Spleen (tissue), 11 donors: Measurements from ENCODE around the gene CLASRP. TPM values are rescaled to one million over a fixed set of nuclear protein-coding genes. Genes with fewer than 3 reads are reported as not detected.

Experiments
- DNase-seq: peaks from one replicate; pipeline ENCODE4 v3.0.0-alpha.2; 2020
- H3K27ac ChIP-seq, 8 donors: fragments of 200-600 bp; sonication (generic) in 7 of 8; 1 replicate in 4 of 8; 2 replicates in 4 of 8; pipeline versions ENCODE4 v1.5.0 to v1.8.0; 2016 to 2021; ENCODE audit warnings: inconsistent platforms in 4 of 8, mild to moderate bottlenecking in 4 of 8, moderate library complexity in 1 of 8
- H3K27me3 ChIP-seq, 7 donors: fragments of 200-600 bp; sonication (generic) in 6 of 7; replicated peaks in 1 of 7; 1 replicate in 4 of 7; 2 replicates in 3 of 7; pipeline versions ENCODE4 v1.5.0 to v1.8.0; 2016 to 2021; ENCODE audit warnings: inconsistent platforms in 3 of 7, mild to moderate bottlenecking in 1 of 7
- H3K36me3 ChIP-seq, 6 donors: fragments of 200-600 bp; sonication (generic) in 5 of 6; 1 replicate in 4 of 6; 2 replicates in 2 of 6; pipeline versions ENCODE4 v1.5.0 to v1.8.0; 2016 to 2021; ENCODE audit warnings: inconsistent platforms in 2 of 6
- H3K4me1 ChIP-seq, 6 donors: fragments of 200-600 bp; sonication (generic) in 5 of 6; 1 replicate in 3 of 6; 2 replicates in 3 of 6; pipeline versions ENCODE4 v1.5.0 to v1.8.0; 2016 to 2021; ENCODE audit warnings: inconsistent platforms in 3 of 6
- H3K4me3 ChIP-seq, 8 donors: fragments of 200-600 bp; sonication (generic) in 7 of 8; 1 replicate in 4 of 8; 2 replicates in 4 of 8; pipeline versions ENCODE4 v1.5.0 to v1.8.0; 2016 to 2021; ENCODE audit warnings: inconsistent platforms in 4 of 8, mild to moderate bottlenecking in 4 of 8, moderate library complexity in 2 of 8
- H3K9me3 ChIP-seq, 8 donors: fragments of 200-600 bp; sonication (generic) in 7 of 8; 1 replicate in 4 of 8; 2 replicates in 4 of 8; pipeline versions ENCODE4 v1.5.0 to v1.8.0; 2016 to 2021; ENCODE audit warnings: inconsistent platforms in 4 of 8
- CTCF ChIP-seq, 11 experiments: fragments of 200-600 bp in 7 of 11; fragments of 450-650 bp in 4 of 11; sonication (generic) in 4 of 11; IDR thresholded peaks in 8 of 11; conservative IDR thresholded peaks in 3 of 11; 1 replicate in 7 of 11; 2 replicates in 4 of 11; pipeline versions ENCODE4 v1.4.0 to v1.8.0; 2016 to 2021; ENCODE audit warnings: antibody characterized with exemption in 11 of 11, inconsistent platforms in 4 of 11, mild to moderate bottlenecking in 1 of 11
- POLR2A ChIP-seq, 3 donors: fragments of 450-650 bp; IDR thresholded peaks; one replicate each; pipeline ENCODE4 v1.5.1; 2017; ENCODE audit warnings: antibody characterized with exemption in 3 of 3, mild to moderate bottlenecking in 1 of 3
- POLR2AphosphoS5 ChIP-seq, 3 donors: sonication (generic); formaldehyde crosslinking; IDR thresholded peaks; one replicate each; pipeline ENCODE4 v1.5.1; 2017; ENCODE audit warnings: antibody characterized with exemption in 3 of 3
- WGBS, 5 donors: extraction: QIAGEN DNeasy Blood & Tissue Kit in 3 of 5; methylation state at CpG; one replicate each; pipeline versions ENCODE4 v1.1.5 to v1.1.7; 2013 to 2018; 5-methylcytosine and 5-hydroxymethylcytosine counted together
- intact Hi-C: fragments of 100-400 bp; cut with DNase I; formaldehyde crosslinking; loops from one replicate; pipeline ENCODE4 v1.15.0; 2023; ENCODE audit warnings: low total_unique reads
- polyA plus RNA-seq, 3 donors: library from polyadenylated mRNA; stranded (reverse); fragments of 200-250 nt; gene quantifications; one replicate each; pipeline ENCODE4 v1.2.1, GENCODE V29; 2013
- total RNA-seq, 7 donors: library from RNA; depleted of rRNA in 3 of 7; stranded (reverse); fragments of >200 nt in 3 of 7; fragmentation: NEBNext Ultra II Directional in 4 of 7; extraction: Animal tissue kit (Norgen Biotek cat#: 25700) in 4 of 7; gene quantifications; one replicate each; pipeline versions ENCODE4 v1.1.0 to v1.2.1, GENCODE V29; 2016 to 2021
- donor health status: healthy with polysubstance abuse.
- donor health status: DM: no; HTN: no; CAD: no; lungs with moderate emphysema.
- donor health status: DM: no; HTN: no; CAD: no.
- donor health status: Bipolar disorder and iron deficiency.
- donor health status: healthy.
- donor health status: DM: no; HTN: no; CAD: no.
- donor health status: DM: yes; HTN: yes; CAD: no.

CLASRP gene
- total and polyA plus RNA-seq, 10 donors, result 61.3 to 215 (median 145) TPM

- peak overlapping the region in 5 of 8 donors; percentile 9 to 86 (median 80) for H3K27ac ChIP-seq
- WGBS, 5 donors, result 73 to 96% (median 92%) methylated on average over 3 to 8 of the region's 8 CpGs
- DNase-seq, result no peak
- H3K27me3 ChIP-seq, result no peaks in the 10 kb centered on the region
- no peak for TF ChIP-seq CTCF (IDR thresholded peaks at IDR 0.05 in 8 of 11, conservative IDR thresholded peaks at IDR 0.05 in 3 of 11)
- peak in 1 of 3 donors; percentile 50 for TF ChIP-seq POLR2AphosphoS5 (IDR thresholded peaks at IDR 0.05)
- H3K4me3 ChIP-seq, result no peak overlapping the region
- intact Hi-C loops, result loop anchor here (10.0 kb wide), 1 partner anchor 154 kb away; the partner anchor contains the start of gene TOMM40
- H3K9me3 ChIP-seq, result no peaks in the 10 kb centered on the region
- H3K4me1 ChIP-seq, result peaks cover 16 to 95% (median 79%) of the 10 kb centered on the region in 6 donors
- peaks cover 3 to 90% (median 47%) of the 10 kb centered on the region in 6 donors for H3K36me3 ChIP-seq
These were observed 10.4 kb downstream of the CLASRP start for GRCh38 chr19:45049073-45049736.

GRCh38 chr19:45050036-45050435, 11.2 kb downstream of the CLASRP start:
- Histone ChIP-seq H3K4me3 (no peak overlapping the region), H3K27me3 (no peaks in the 10 kb centered on the region), H3K27ac (peak overlapping the region in 4 of 8 donors; percentile 2 to 86 (median 57)), H3K9me3 (no peaks in the 10 kb centered on the region), H3K4me1 (peaks cover 13 to 87% (median 73%) of the 10 kb centered on the region in 6 donors), H3K36me3 (peaks cover 3 to 90% (median 47%) of the 10 kb centered on the region in 6 donors)
- DNase-seq, result no peak
- TF ChIP-seq POLR2AphosphoS5 (IDR thresholded peaks at IDR 0.05), result no peak
- TF ChIP-seq POLR2A (IDR thresholded peaks at IDR 0.05), result no peak
- no peak for TF ChIP-seq CTCF (IDR thresholded peaks at IDR 0.05 in 8 of 11, conservative IDR thresholded peaks at IDR 0.05 in 3 of 11)
- 91 to 96% (median 94%) methylated on average over 5 to 6 of the region's 6 CpGs for WGBS, 5 donors
- intact Hi-C loops, result no loop called here

- 59 to 70% (median 65%) methylated on average over 9 of the region's 9 CpGs for WGBS, 5 donors
- no peak for TF ChIP-seq CTCF (IDR thresholded peaks at IDR 0.05 in 8 of 11, conservative IDR thresholded peaks at IDR 0.05 in 3 of 11)
- TF ChIP-seq POLR2AphosphoS5 (IDR thresholded peaks at IDR 0.05), result peak in 2 of 3 donors; percentile 38 to 49
These were observed 13.2 kb downstream of the CLASRP start for GRCh38 chr19:45051929-45052579.

GRCh38 chr19:45056831-45057230, 18.0 kb downstream of the CLASRP start:
- Histone ChIP-seq H3K36me3 (peaks cover 7 to 100% (median 100%) of the 10 kb centered on the region in 6 donors), H3K4me3 (no peak overlapping the region), H3K27ac (peak overlapping the region in 2 of 8 donors; percentile 14 to 38), H3K27me3 (no peaks in the 10 kb centered on the region), H3K4me1 (peaks cover 0 to 47% (median 17%) of the 10 kb centered on the region in 6 donors), H3K9me3 (no peaks in the 10 kb centered on the region)
- 72 to 88% (median 82%) methylated on average over 6 to 8 of the region's 8 CpGs for WGBS, 5 donors
- TF ChIP-seq CTCF (IDR thresholded peaks at IDR 0.05 in 8 of 11, conservative IDR thresholded peaks at IDR 0.05 in 3 of 11) (no peak), POLR2AphosphoS5 (IDR thresholded peaks at IDR 0.05) (peak in 1 of 3 donors; percentile 41), POLR2A (IDR thresholded peaks at IDR 0.05) (no peak)
- DNase-seq, result no peak
- intact Hi-C loops, result loop anchor here (5.0 kb wide), 1 partner anchor 40 kb away; no protein-coding TSS in a partner anchor

More at GRCh38 chr19:45051929-45052579, 13.2 kb downstream of the CLASRP start:
- no peaks in the 10 kb centered on the region for H3K9me3 ChIP-seq
- DNase-seq, result peak; percentile 84
- peaks cover 4 to 77% (median 53%) of the 10 kb centered on the region in 6 donors for H3K4me1 ChIP-seq
- no peaks in the 10 kb centered on the region for H3K27me3 ChIP-seq
- intact Hi-C loops, result no loop called here
- H3K27ac ChIP-seq, result peak overlapping the region in 6 of 8 donors; percentile 23 to 86 (median 66)
- peaks cover 3 to 90% (median 53%) of the 10 kb centered on the region in 6 donors for H3K36me3 ChIP-seq
- peak overlapping the region in 1 of 8 donors; percentile 37 for H3K4me3 ChIP-seq
